ENCODE results near the gene RAB1A.

- TF ChIP-seq ZNF263 (CRISPR knock-in tag; IDR thresholded peaks at IDR 0.05; ENCODE audit: borderline replicate concordance) (no peak), JUND (IDR thresholded peaks at IDR 0.05; ENCODE audit: borderline replicate concordance, low read depth, low read length) (no peak), JUND (tag; IDR thresholded peaks at IDR 0.05; ENCODE audit: borderline replicate concordance, low read depth, low read length) (no peak), RHOXF2B (CRISPR knock-in tag; conservative IDR thresholded peaks at IDR 0.05) (no peak), ZNF165 (CRISPR knock-in tag; IDR thresholded peaks at IDR 0.05; ENCODE audit: borderline replicate concordance) (no peak), PBX2 (CRISPR knock-in tag; IDR thresholded peaks at IDR 0.05; ENCODE audit: low read depth) (no peak), PBX2 (tag; conservative IDR thresholded peaks at IDR 0.05; ENCODE audit: low read depth) (no peak), ZNF655 (CRISPR knock-in tag; IDR thresholded peaks at IDR 0.05) (no peak), POLR2A (conservative IDR thresholded peaks at IDR 0.05) (no peak), RBM39 (optimal IDR thresholded peaks at IDR 0.05; ENCODE audit: low read depth, low read length) (no peak), ZBTB17 (CRISPR knock-in tag; IDR thresholded peaks at IDR 0.05) (no peak), ID3 (CRISPR knock-in tag; IDR thresholded peaks at IDR 0.05) (no peak), ID3 (tag; IDR thresholded peaks at IDR 0.05) (no peak), CREB1 (IDR thresholded peaks at IDR 0.05) (no peak), CREB1 (CRISPR knock-in tag; IDR thresholded peaks at IDR 0.05) (no peak), ZNF551 (CRISPR knock-in tag; IDR thresholded peaks at IDR 0.05) (no peak), PHF8 (IDR thresholded peaks at IDR 0.05; ENCODE audit: borderline replicate concordance, low read length) (no peak), E2F8 (IDR thresholded peaks at IDR 0.05; ENCODE audit: low read depth, partially characterized antibody) (no peak)
Measured at GRCh38 chr2:65070856-65071255, 59.0 kb downstream of the RAB1A start.

Data from K562 (cell line).